GM12878 (cell line): Measurements from ENCODE around the gene LUZP2. TPM values are rescaled to one million over a fixed set of nuclear protein-coding genes. Genes with fewer than 3 reads are reported as not detected.

Source experiments
- ATAC-seq: fragments of 200-7000 bp; cut with Tn5 transposase; 3 replicates; pipeline ENCODE4 v1.9.1; 2020; ENCODE audit warnings: mild to moderate bottlenecking, moderate library complexity
- BruUV-seq: library from RNA; stranded (reverse); fragments of 400-500 nt; replicated peaks from 2 replicates; lab custom pipeline; 2021; lab: Mats Ljungman, UMichigan
- CTCF ChIA-PET: fragments of 300-600 bp; sonication (Branson Sonifier 250); formaldehyde crosslinking; extraction: SDS; loops from one replicate; lab custom pipeline; 2021; ENCODE audit warnings: inconsistent platforms; lab: Yijun Ruan, JAX
- POLR2A ChIA-PET: fragments of 350-600 bp; formaldehyde crosslinking; extraction: SDS; loops from one replicate; lab custom pipeline; 2021; ENCODE audit warnings: inconsistent platforms; lab: Charles Lee
- RAD21 ChIA-PET: fragments of 300-600 bp; sonication (Branson Sonifier 250); formaldehyde crosslinking; loops from one replicate; lab custom pipeline; 2023; ENCODE audit warnings: antibody characterized with exemption; ENCODE audit not compliant: unreplicated experiment; lab: Charles Lee
- SMC1A ChIA-PET: fragments of 300-600 bp; sonication (Branson Sonifier 250); formaldehyde crosslinking; loops from one replicate; lab custom pipeline; 2023; ENCODE audit not compliant: unreplicated experiment, uncharacterized antibody; lab: Charles Lee
- DNase-seq: peaks from one replicate; pipeline ENCODE4 v3.0.0-alpha.2; 2011; ENCODE audit warnings: low read depth, low spot score
- FAIRE-seq: peaks from 3 replicates; lab custom pipeline; 2011; peaks lifted over from hg19 to GRCh38; lab: Jason Lieb, UNC
- H2AFZ ChIP-seq: 2 replicates; pipeline ENCODE4 v1.6.0; 2011; ENCODE audit warnings: low read depth, low read length, control low read depth; ENCODE audit not compliant: control insufficient read depth
- H3K27ac ChIP-seq: 2 replicates; pipeline ENCODE4 v1.5.1; 2011; ENCODE audit warnings: control low read depth; ENCODE audit not compliant: control insufficient read depth, insufficient read depth
- H3K27me3 ChIP-seq, 2 experiments: replicated peaks in 1 of 2; 2 replicates each; pipeline versions ENCODE4 v1.6.0 to v1.6.1; 2011; ENCODE audit warnings: low read length in 1 of 2; ENCODE audit not compliant: control insufficient read depth in 2 of 2, insufficient read depth in 2 of 2
- H3K36me3 ChIP-seq, 2 experiments: 2 replicates each; pipeline ENCODE4 v1.5.1; 2011; ENCODE audit warnings: low read length in 1 of 2; ENCODE audit not compliant: control insufficient read depth in 2 of 2, insufficient read depth in 2 of 2
- H3K4me1 ChIP-seq: 2 replicates; pipeline ENCODE4 v1.6.1; 2011; ENCODE audit warnings: mild to moderate bottlenecking, low read length, moderate library complexity, mixed read lengths; ENCODE audit not compliant: control insufficient read depth, insufficient read depth
- H3K4me2 ChIP-seq: 2 replicates; pipeline ENCODE4 v1.6.0; 2011; ENCODE audit warnings: control low read depth; ENCODE audit not compliant: control insufficient read depth, insufficient read depth
- H3K4me3 ChIP-seq: fragments of 200-600 bp; sonication (generic); 2 replicates; pipeline ENCODE4 v1.5.1; 2016
- H3K79me2 ChIP-seq: 2 replicates; pipeline ENCODE4 v1.6.0; 2011; ENCODE audit warnings: low read length; ENCODE audit not compliant: control insufficient read depth, insufficient read depth
- H3K9ac ChIP-seq: 2 replicates; pipeline ENCODE4 v1.8.0; 2011; ENCODE audit warnings: low read length, control low read depth, mixed read lengths; ENCODE audit not compliant: control insufficient read depth, insufficient read depth
- H3K9me3 ChIP-seq: replicated peaks from 3 replicates; pipeline ENCODE4 v1.5.1; 2011; ENCODE audit warnings: mild to moderate bottlenecking, low read length; ENCODE audit not compliant: control insufficient read depth, insufficient read depth
- H4K20me1 ChIP-seq: 2 replicates; pipeline ENCODE4 v1.6.0; 2011; ENCODE audit not compliant: control insufficient read depth, insufficient read depth
- ASH2L ChIP-seq: fragments of 300-600, 200-600 bp; sonication (generic); IDR thresholded peaks from 2 replicates; pipeline ENCODE4 v1.6.1; 2017; ENCODE audit warnings: low read depth, mild to moderate bottlenecking, borderline replicate concordance
- ESRRA ChIP-seq: IDR thresholded peaks from 2 replicates; pipeline ENCODE4 v1.6.1; 2012; ENCODE audit warnings: mild to moderate bottlenecking, low read length, improper control_type of control experiment
- HCFC1 ChIP-seq: fragments of 150-350 bp; IDR thresholded peaks from 2 replicates; pipeline ENCODE4 v1.6.1; 2014; ENCODE audit warnings: low read length
- PML ChIP-seq: IDR thresholded peaks from 2 replicates; pipeline ENCODE4 v1.6.1; 2012; ENCODE audit warnings: low read length, inconsistent platforms
- RCOR1 ChIP-seq: conservative IDR thresholded peaks from 2 replicates; pipeline ENCODE4 v1.6.1; 2012; ENCODE audit warnings: low read depth, low read length, improper control_type of control experiment
- YY1 ChIP-seq: IDR thresholded peaks from 2 replicates; pipeline ENCODE4 v1.6.1; 2011; ENCODE audit warnings: low read depth, mild to moderate bottlenecking, low read length
- WGBS: methylation state at CpG from one replicate; pipeline ENCODE4 v1.1.6; 2016; ENCODE audit warnings: low lambda C conversion rate; ENCODE audit not compliant: insufficient replicate concordance, insufficient coverage; ENCODE audit errors: missing lambda C conversion rate; 5-methylcytosine and 5-hydroxymethylcytosine counted together
- in situ Hi-C: fragments of 300-500 bp; cut with MboI; formaldehyde crosslinking; loops from 9 replicates; pipeline ENCODE4 v1.14.3; 2018; ENCODE audit warnings: mixed read lengths
- intact Hi-C: fragments of 100-400 bp; cut with micrococcal nuclease; formaldehyde crosslinking; loops from one replicate; pipeline ENCODE4 v1.14.2; 2022; ENCODE audit not compliant: unreplicated experiment
- polyA plus RNA-seq, 11 experiments: library from polyadenylated mRNA; depleted of rRNA in 4 of 11; unstranded in 6 of 11; stranded (reverse) in 5 of 11; fragments of >200 nt; fragmentation: Nextera tagmentation in 4 of 11; fragmentation: Illumina TruSeq in 1 of 11; extraction: Ambion mirVana in 4 of 11; extraction: Trizol in 1 of 11; gene quantifications; 1 replicate in 1 of 11; 2 replicates in 10 of 11; pipeline versions ENCODE4 v1.2.1 to v1.2.3, GENCODE V29; 2011 to 2016; ENCODE audit warnings: inconsistent platforms in 2 of 11, missing spikeins in 2 of 11, low read depth in 1 of 11
- total RNA-seq, 4 experiments: library from RNA; depleted of rRNA in 3 of 4; stranded (reverse); fragments of >200 nt in 3 of 4; fragmentation: Illumina TruSeq in 1 of 4; extraction: Trizol in 1 of 4; gene quantifications; 2 replicates each; pipeline versions ENCODE4 v1.2.1 to v1.2.3, GENCODE V29; 2013 to 2021
- TF ChIP-seq, protein P1 (sequence below): IDR thresholded peaks from 2 replicates; pipeline ENCODE4 v1.6.1; 2012; ENCODE audit warnings: mild to moderate bottlenecking, low read depth, low read length
- TF ChIP-seq, protein P2 (sequence below): IDR thresholded peaks from 2 replicates; pipeline ENCODE4 v1.6.1; 2011; ENCODE audit warnings: mild to moderate bottlenecking, low read depth, low read length, moderate library complexity; ENCODE audit not compliant: insufficient replicate concordance

Gene LUZP2
- total and polyA plus RNA-seq, 10 of the 15 experiments (the other 5 are each of a cell fraction or from before 2014, with no cell fraction given) = not detected

DNA sequence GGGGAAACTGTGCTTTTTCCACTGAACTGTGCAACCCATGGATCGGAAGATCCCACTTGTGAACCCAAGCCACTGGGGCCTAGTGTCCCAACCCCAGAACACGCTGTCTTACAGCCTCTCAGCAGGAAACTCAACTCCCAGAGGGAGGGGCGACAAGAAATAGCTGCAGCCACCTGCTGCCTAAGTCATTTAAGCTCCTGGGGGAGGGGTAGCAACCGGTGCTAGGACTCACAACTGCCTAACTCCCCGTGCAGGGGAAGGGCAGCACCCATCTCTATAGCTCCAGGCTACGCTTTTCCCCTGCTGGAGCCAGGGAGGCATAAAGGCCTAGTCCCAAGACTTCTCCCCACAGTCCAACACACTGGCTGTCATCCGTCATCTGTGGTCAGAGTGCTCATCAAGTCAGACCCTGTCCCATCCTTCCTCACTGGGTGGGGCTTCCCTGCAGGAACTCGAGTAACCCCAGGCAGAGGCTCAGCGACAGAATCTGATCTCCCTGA is 363.0 kb downstream of the LUZP2 start:
- intact Hi-C loops = no loop called here
- Histone ChIP-seq H2AFZ (no peak overlapping the region), H3K79me2 (no peaks in the 10 kb centered on the region), H3K4me2 (no peak overlapping the region), H3K36me3 (no peaks in the 10 kb centered on the region), H3K27me3 (no peaks in the 10 kb centered on the region; a peak in 1 of 4 replicates), H3K4me1 (no peaks in the 10 kb centered on the region), H4K20me1 (no peaks in the 10 kb centered on the region)
- ChIA-PET POLR2A (no interaction called here), CTCF (no interaction called here), SMC1A (no interaction called here)
- DNase-seq = no peak
- no peak for FAIRE-seq
- BruUV-seq = no TSS peak
- TF ChIP-seq, protein P1, sequence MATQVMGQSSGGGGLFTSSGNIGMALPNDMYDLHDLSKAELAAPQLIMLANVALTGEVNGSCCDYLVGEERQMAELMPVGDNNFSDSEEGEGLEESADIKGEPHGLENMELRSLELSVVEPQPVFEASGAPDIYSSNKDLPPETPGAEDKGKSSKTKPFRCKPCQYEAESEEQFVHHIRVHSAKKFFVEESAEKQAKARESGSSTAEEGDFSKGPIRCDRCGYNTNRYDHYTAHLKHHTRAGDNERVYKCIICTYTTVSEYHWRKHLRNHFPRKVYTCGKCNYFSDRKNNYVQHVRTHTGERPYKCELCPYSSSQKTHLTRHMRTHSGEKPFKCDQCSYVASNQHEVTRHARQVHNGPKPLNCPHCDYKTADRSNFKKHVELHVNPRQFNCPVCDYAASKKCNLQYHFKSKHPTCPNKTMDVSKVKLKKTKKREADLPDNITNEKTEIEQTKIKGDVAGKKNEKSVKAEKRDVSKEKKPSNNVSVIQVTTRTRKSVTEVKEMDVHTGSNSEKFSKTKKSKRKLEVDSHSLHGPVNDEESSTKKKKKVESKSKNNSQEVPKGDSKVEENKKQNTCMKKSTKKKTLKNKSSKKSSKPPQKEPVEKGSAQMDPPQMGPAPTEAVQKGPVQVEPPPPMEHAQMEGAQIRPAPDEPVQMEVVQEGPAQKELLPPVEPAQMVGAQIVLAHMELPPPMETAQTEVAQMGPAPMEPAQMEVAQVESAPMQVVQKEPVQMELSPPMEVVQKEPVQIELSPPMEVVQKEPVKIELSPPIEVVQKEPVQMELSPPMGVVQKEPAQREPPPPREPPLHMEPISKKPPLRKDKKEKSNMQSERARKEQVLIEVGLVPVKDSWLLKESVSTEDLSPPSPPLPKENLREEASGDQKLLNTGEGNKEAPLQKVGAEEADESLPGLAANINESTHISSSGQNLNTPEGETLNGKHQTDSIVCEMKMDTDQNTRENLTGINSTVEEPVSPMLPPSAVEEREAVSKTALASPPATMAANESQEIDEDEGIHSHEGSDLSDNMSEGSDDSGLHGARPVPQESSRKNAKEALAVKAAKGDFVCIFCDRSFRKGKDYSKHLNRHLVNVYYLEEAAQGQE = no peak
- TF ChIP-seq YY1 = no peak
- TF ChIP-seq, protein P2, sequence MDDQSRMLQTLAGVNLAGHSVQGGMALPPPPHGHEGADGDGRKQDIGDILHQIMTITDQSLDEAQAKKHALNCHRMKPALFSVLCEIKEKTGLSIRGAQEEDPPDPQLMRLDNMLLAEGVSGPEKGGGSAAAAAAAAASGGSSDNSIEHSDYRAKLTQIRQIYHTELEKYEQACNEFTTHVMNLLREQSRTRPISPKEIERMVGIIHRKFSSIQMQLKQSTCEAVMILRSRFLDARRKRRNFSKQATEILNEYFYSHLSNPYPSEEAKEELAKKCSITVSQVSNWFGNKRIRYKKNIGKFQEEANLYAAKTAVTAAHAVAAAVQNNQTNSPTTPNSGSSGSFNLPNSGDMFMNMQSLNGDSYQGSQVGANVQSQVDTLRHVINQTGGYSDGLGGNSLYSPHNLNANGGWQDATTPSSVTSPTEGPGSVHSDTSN = no peak
- no peak for TF ChIP-seq ESRRA
- TF ChIP-seq HCFC1 = no peak
- no peak for TF ChIP-seq PML
- TF ChIP-seq RCOR1 = no peak
- no peak for TF ChIP-seq ASH2L
- TF ChIP-seq, all 136 proteins: peak for 0
- Histone ChIP-seq H3K9me3 (no peaks in the 10 kb centered on the region), H3K9ac (no peak overlapping the region), H3K27ac (no peak overlapping the region), H3K4me3 (no peak overlapping the region)
- WGBS = 18% methylated on average over 9 of the region's 9 CpGs
- ATAC-seq = no peak
- RAD21 ChIA-PET = no interaction called here
- in situ Hi-C loops = no loop called here
